GM12878 (cell line): ENCODE results near the gene CCDC17. TPM values are rescaled to one million over a fixed set of nuclear protein-coding genes. Genes with fewer than 3 reads are reported as not detected.

Experiments
- ATAC-seq: fragments of 200-7000 bp; cut with Tn5 transposase; 3 replicates; pipeline ENCODE4 v1.9.1; 2020; ENCODE audit warnings: mild to moderate bottlenecking, moderate library complexity
- BruUV-seq: library from RNA; stranded (reverse); fragments of 400-500 nt; replicated peaks from 2 replicates; lab custom pipeline; 2021; lab: Mats Ljungman, UMichigan
- CTCF ChIA-PET: fragments of 300-600 bp; sonication (Branson Sonifier 250); formaldehyde crosslinking; extraction: SDS; loops from one replicate; lab custom pipeline; 2021; ENCODE audit warnings: inconsistent platforms; lab: Yijun Ruan, JAX
- POLR2A ChIA-PET: fragments of 350-600 bp; formaldehyde crosslinking; extraction: SDS; loops from one replicate; lab custom pipeline; 2021; ENCODE audit warnings: inconsistent platforms; lab: Charles Lee
- RAD21 ChIA-PET: fragments of 300-600 bp; sonication (Branson Sonifier 250); formaldehyde crosslinking; loops from one replicate; lab custom pipeline; 2023; ENCODE audit warnings: antibody characterized with exemption; ENCODE audit not compliant: unreplicated experiment; lab: Charles Lee
- SMC1A ChIA-PET: fragments of 300-600 bp; sonication (Branson Sonifier 250); formaldehyde crosslinking; loops from one replicate; lab custom pipeline; 2023; ENCODE audit not compliant: unreplicated experiment, uncharacterized antibody; lab: Charles Lee
- DNase-seq: peaks from one replicate; pipeline ENCODE4 v3.0.0-alpha.2; 2011; ENCODE audit warnings: low read depth, low spot score
- FAIRE-seq: peaks from 3 replicates; lab custom pipeline; 2011; peaks lifted over from hg19 to GRCh38; lab: Jason Lieb, UNC
- H2AFZ ChIP-seq: 2 replicates; pipeline ENCODE4 v1.6.0; 2011; ENCODE audit warnings: low read depth, low read length, control low read depth; ENCODE audit not compliant: control insufficient read depth
- H3K27ac ChIP-seq: 2 replicates; pipeline ENCODE4 v1.5.1; 2011; ENCODE audit warnings: control low read depth; ENCODE audit not compliant: control insufficient read depth, insufficient read depth
- H3K27me3 ChIP-seq, 2 experiments: replicated peaks in 1 of 2; 2 replicates each; pipeline versions ENCODE4 v1.6.0 to v1.6.1; 2011; ENCODE audit warnings: low read length in 1 of 2; ENCODE audit not compliant: control insufficient read depth in 2 of 2, insufficient read depth in 2 of 2
- H3K36me3 ChIP-seq, 2 experiments: 2 replicates each; pipeline ENCODE4 v1.5.1; 2011; ENCODE audit warnings: low read length in 1 of 2; ENCODE audit not compliant: control insufficient read depth in 2 of 2, insufficient read depth in 2 of 2
- H3K4me1 ChIP-seq: 2 replicates; pipeline ENCODE4 v1.6.1; 2011; ENCODE audit warnings: mild to moderate bottlenecking, low read length, moderate library complexity, mixed read lengths; ENCODE audit not compliant: control insufficient read depth, insufficient read depth
- H3K4me2 ChIP-seq: 2 replicates; pipeline ENCODE4 v1.6.0; 2011; ENCODE audit warnings: control low read depth; ENCODE audit not compliant: control insufficient read depth, insufficient read depth
- H3K4me3 ChIP-seq: fragments of 200-600 bp; sonication (generic); 2 replicates; pipeline ENCODE4 v1.5.1; 2016
- H3K79me2 ChIP-seq: 2 replicates; pipeline ENCODE4 v1.6.0; 2011; ENCODE audit warnings: low read length; ENCODE audit not compliant: control insufficient read depth, insufficient read depth
- H3K9ac ChIP-seq: 2 replicates; pipeline ENCODE4 v1.8.0; 2011; ENCODE audit warnings: low read length, control low read depth, mixed read lengths; ENCODE audit not compliant: control insufficient read depth, insufficient read depth
- H3K9me3 ChIP-seq: replicated peaks from 3 replicates; pipeline ENCODE4 v1.5.1; 2011; ENCODE audit warnings: mild to moderate bottlenecking, low read length; ENCODE audit not compliant: control insufficient read depth, insufficient read depth
- H4K20me1 ChIP-seq: 2 replicates; pipeline ENCODE4 v1.6.0; 2011; ENCODE audit not compliant: control insufficient read depth, insufficient read depth
- BRCA1 ChIP-seq: IDR thresholded peaks from 2 replicates; pipeline ENCODE4 v1.6.1; 2011; ENCODE audit warnings: low read depth, low read length, improper control_type of control experiment
- CBX5 ChIP-seq: sonication (generic); IDR thresholded peaks from 2 replicates; pipeline ENCODE4 v1.6.1; 2016; ENCODE audit warnings: low read depth, moderate library complexity, mild to moderate bottlenecking, inconsistent platforms
- JUNB ChIP-seq: IDR thresholded peaks from 2 replicates; pipeline ENCODE4 v1.6.1; 2016; ENCODE audit warnings: antibody characterized with exemption, mild to moderate bottlenecking
- KAT2A ChIP-seq: conservative IDR thresholded peaks from 2 replicates; pipeline ENCODE4 v1.6.1; 2011; ENCODE audit warnings: low read depth, low read length; ENCODE audit not compliant: control insufficient read depth
- MTA3 ChIP-seq: IDR thresholded peaks from 2 replicates; pipeline ENCODE4 v1.6.1; 2012; ENCODE audit warnings: low read length, inconsistent platforms, borderline replicate concordance
- PAX5 ChIP-seq: IDR thresholded peaks from 2 replicates; pipeline ENCODE4 v1.6.1; 2011; ENCODE audit warnings: low read depth, low read length, borderline replicate concordance
- RAD51 ChIP-seq: fragments of 450-650 bp; IDR thresholded peaks from 2 replicates; pipeline ENCODE4 v1.6.1; 2016; ENCODE audit warnings: moderate library complexity, mild to moderate bottlenecking, inconsistent platforms
- RUNX3 ChIP-seq: IDR thresholded peaks from 2 replicates; pipeline ENCODE4 v1.6.1; 2012; ENCODE audit warnings: low read length, inconsistent platforms
- SMAD1 ChIP-seq: fragments of 450-650 bp; IDR thresholded peaks from 2 replicates; pipeline ENCODE4 v1.6.1; 2018; ENCODE audit warnings: mild to moderate bottlenecking, low read depth; ENCODE audit not compliant: partially characterized antibody
- STAT1 ChIP-seq: fragments of 450-650 bp; conservative IDR thresholded peaks from 2 replicates; pipeline ENCODE4 v1.6.1; 2014; ENCODE audit warnings: antibody characterized with exemption, mild to moderate bottlenecking
- TCF12 ChIP-seq: IDR thresholded peaks from 2 replicates; pipeline ENCODE4 v1.6.1; 2011; ENCODE audit warnings: low read depth, mild to moderate bottlenecking, low read length
- ZBTB4 ChIP-seq: fragments of 450-650 bp; formaldehyde crosslinking; IDR thresholded peaks from 2 replicates; pipeline ENCODE4 v1.4.0; 2022; ENCODE audit warnings: mild to moderate bottlenecking, moderate library complexity
- ZNF274 ChIP-seq: IDR thresholded peaks from one replicate; pipeline ENCODE4 v1.8.0; 2011; ENCODE audit not compliant: insufficient read length, insufficient read depth
- ZNF622 ChIP-seq: fragments of 450-650 bp; IDR thresholded peaks from 2 replicates; pipeline ENCODE4 v1.6.1; 2017; ENCODE audit warnings: mild to moderate bottlenecking, inconsistent platforms
- WGBS: methylation state at CpG from one replicate; pipeline ENCODE4 v1.1.6; 2016; ENCODE audit warnings: low lambda C conversion rate; ENCODE audit not compliant: insufficient replicate concordance, insufficient coverage; ENCODE audit errors: missing lambda C conversion rate; 5-methylcytosine and 5-hydroxymethylcytosine counted together
- in situ Hi-C: fragments of 300-500 bp; cut with MboI; formaldehyde crosslinking; loops from 9 replicates; pipeline ENCODE4 v1.14.3; 2018; ENCODE audit warnings: mixed read lengths
- intact Hi-C: fragments of 100-400 bp; cut with micrococcal nuclease; formaldehyde crosslinking; loops from one replicate; pipeline ENCODE4 v1.14.2; 2022; ENCODE audit not compliant: unreplicated experiment
- polyA plus RNA-seq, 11 experiments: library from polyadenylated mRNA; depleted of rRNA in 4 of 11; unstranded in 6 of 11; stranded (reverse) in 5 of 11; fragments of >200 nt; fragmentation: Nextera tagmentation in 4 of 11; fragmentation: Illumina TruSeq in 1 of 11; extraction: Ambion mirVana in 4 of 11; extraction: Trizol in 1 of 11; gene quantifications; 1 replicate in 1 of 11; 2 replicates in 10 of 11; pipeline versions ENCODE4 v1.2.1 to v1.2.3, GENCODE V29; 2011 to 2016; ENCODE audit warnings: inconsistent platforms in 2 of 11, missing spikeins in 2 of 11, low read depth in 1 of 11
- total RNA-seq, 4 experiments: library from RNA; depleted of rRNA in 3 of 4; stranded (reverse); fragments of >200 nt in 3 of 4; fragmentation: Illumina TruSeq in 1 of 4; extraction: Trizol in 1 of 4; gene quantifications; 2 replicates each; pipeline versions ENCODE4 v1.2.1 to v1.2.3, GENCODE V29; 2013 to 2021
- TF ChIP-seq, protein P1 (sequence below): fragments of 450-650 bp; IDR thresholded peaks from 2 replicates; pipeline ENCODE4 v1.6.1; 2016; ENCODE audit warnings: mild to moderate bottlenecking, moderate library complexity, borderline replicate concordance
- TF ChIP-seq, protein P2 (sequence below): IDR thresholded peaks from 2 replicates; pipeline ENCODE4 v1.6.1; 2012; ENCODE audit warnings: low read length, inconsistent platforms

The CCDC17 gene
- total and polyA plus RNA-seq, 10 of the 15 experiments (the other 5 are each of a cell fraction or from before 2014, with no cell fraction given) = 0.15 to 1.9 (median 0.69) TPM

DNA sequence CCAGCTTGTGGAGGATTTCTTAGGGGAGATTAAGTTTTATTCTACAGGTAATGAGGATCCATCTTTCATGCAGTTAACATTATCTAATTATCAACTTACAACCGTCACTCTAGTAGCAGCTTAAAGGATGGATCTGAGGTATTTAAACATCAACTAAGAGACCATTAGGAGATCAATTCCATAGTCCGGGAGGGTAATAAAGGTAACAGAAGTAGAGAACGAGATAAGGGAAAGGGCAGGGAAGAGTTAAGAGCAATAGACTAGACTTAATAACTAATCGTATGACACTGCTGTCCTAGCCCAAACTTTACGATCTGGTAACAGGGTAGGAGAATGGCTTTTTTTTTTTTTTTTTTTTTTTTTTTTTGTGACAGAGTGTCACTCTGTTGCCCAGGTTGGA lies 19.5 kb upstream of the CCDC17 start (continued):
- TF ChIP-seq PAX5 (no peak), MTA3 (no peak), CBX5 (no peak), ZBTB4 (CRISPR knock-in tag) (no peak), JUNB (no peak), KAT2A (no peak), BRCA1 (no peak)

GRCh38 chr1:45640293-45640692 lies 16.4 kb upstream of the CCDC17 start:
- in situ Hi-C loops = no loop called here
- H3K9me3 ChIP-seq = no peaks in the 10 kb centered on the region
- no peaks in the 10 kb centered on the region; the same call in 1 of the 2 replicates for H3K79me2 ChIP-seq
- ATAC-seq = no peak
- H3K9ac ChIP-seq = no peak overlapping the region
- no peak overlapping the region for H3K4me3 ChIP-seq
- no peak overlapping the region for H3K27ac ChIP-seq
- ChIA-PET POLR2A (no interaction called here), SMC1A (interaction anchor here (0.9 to 1.0 kb wide), 2 partner anchors 13 to 214 kb away, joined by 3 to 4 read pairs; no protein-coding TSS in a partner anchor), RAD21 (no interaction called here), CTCF (no interaction called here)
- H3K27me3 ChIP-seq = no peaks in the 10 kb centered on the region
- no peak for DNase-seq
- FAIRE-seq = no peak
- H3K4me1 ChIP-seq = no peaks in the 10 kb centered on the region
- H3K36me3 ChIP-seq = peaks cover 0 to 35% of the 10 kb centered on the region in 2 experiments
- no peak overlapping the region for H3K4me2 ChIP-seq
- WGBS = 100% methylated on average over 1 of the region's 1 CpG
- H2AFZ ChIP-seq = no peak overlapping the region
- H4K20me1 ChIP-seq = no peaks in the 10 kb centered on the region
- intact Hi-C loops = no loop called here
- BruUV-seq = no TSS peak
- no peak for TF ChIP-seq TCF12
- no peak for TF ChIP-seq ZNF622
- TF ChIP-seq, protein P1, sequence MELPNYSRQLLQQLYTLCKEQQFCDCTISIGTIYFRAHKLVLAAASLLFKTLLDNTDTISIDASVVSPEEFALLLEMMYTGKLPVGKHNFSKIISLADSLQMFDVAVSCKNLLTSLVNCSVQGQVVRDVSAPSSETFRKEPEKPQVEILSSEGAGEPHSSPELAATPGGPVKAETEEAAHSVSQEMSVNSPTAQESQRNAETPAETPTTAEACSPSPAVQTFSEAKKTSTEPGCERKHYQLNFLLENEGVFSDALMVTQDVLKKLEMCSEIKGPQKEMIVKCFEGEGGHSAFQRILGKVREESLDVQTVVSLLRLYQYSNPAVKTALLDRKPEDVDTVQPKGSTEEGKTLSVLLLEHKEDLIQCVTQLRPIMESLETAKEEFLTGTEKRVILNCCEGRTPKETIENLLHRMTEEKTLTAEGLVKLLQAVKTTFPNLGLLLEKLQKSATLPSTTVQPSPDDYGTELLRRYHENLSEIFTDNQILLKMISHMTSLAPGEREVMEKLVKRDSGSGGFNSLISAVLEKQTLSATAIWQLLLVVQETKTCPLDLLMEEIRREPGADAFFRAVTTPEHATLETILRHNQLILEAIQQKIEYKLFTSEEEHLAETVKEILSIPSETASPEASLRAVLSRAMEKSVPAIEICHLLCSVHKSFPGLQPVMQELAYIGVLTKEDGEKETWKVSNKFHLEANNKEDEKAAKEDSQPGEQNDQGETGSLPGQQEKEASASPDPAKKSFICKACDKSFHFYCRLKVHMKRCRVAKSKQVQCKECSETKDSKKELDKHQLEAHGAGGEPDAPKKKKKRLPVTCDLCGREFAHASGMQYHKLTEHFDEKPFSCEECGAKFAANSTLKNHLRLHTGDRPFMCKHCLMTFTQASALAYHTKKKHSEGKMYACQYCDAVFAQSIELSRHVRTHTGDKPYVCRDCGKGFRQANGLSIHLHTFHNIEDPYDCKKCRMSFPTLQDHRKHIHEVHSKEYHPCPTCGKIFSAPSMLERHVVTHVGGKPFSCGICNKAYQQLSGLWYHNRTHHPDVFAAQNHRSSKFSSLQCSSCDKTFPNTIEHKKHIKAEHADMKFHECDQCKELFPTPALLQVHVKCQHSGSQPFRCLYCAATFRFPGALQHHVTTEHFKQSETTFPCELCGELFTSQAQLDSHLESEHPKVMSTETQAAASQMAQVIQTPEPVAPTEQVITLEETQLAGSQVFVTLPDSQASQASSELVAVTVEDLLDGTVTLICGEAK = no peak
- no peak for TF ChIP-seq SMAD1
- TF ChIP-seq, protein P2, sequence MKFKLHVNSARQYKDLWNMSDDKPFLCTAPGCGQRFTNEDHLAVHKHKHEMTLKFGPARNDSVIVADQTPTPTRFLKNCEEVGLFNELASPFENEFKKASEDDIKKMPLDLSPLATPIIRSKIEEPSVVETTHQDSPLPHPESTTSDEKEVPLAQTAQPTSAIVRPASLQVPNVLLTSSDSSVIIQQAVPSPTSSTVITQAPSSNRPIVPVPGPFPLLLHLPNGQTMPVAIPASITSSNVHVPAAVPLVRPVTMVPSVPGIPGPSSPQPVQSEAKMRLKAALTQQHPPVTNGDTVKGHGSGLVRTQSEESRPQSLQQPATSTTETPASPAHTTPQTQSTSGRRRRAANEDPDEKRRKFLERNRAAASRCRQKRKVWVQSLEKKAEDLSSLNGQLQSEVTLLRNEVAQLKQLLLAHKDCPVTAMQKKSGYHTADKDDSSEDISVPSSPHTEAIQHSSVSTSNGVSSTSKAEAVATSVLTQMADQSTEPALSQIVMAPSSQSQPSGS = no peak
- no peak for TF ChIP-seq ZNF274
- no peak for TF ChIP-seq STAT1
- no peak for TF ChIP-seq RAD51
- no peak for TF ChIP-seq RUNX3
